Endothelial cell of umbilical vein (primary cell): ENCODE measurements around the gene PDE3B. TPM values are rescaled to one million over a fixed set of nuclear protein-coding genes. Genes with fewer than 3 reads are reported as not detected.
"Not testable (repeated sequence)": the region's sequence is repeated elsewhere in the genome, so short reads cannot be mapped to it uniquely, and the experiment has no call there.

Experiments used
- BruUV-seq: library from RNA; stranded (reverse); fragments of 400-500 nt; replicated peaks from 2 replicates; lab custom pipeline; 2021; lab: Mats Ljungman, UMichigan
- CTCF ChIA-PET: fragments of 300-600, 350-600 bp; sonication (Branson Sonifier 250); formaldehyde crosslinking; loops from one replicate; lab custom pipeline; 2021; ENCODE audit warnings: antibody characterized with exemption, inconsistent platforms; lab: Charles Lee
- POLR2A ChIA-PET: fragments of 300-600, 350-600 bp; sonication (Branson Sonifier 250); formaldehyde crosslinking; loops from one replicate; lab custom pipeline; 2021; ENCODE audit warnings: antibody characterized with exemption, inconsistent platforms; lab: Charles Lee
- DNase-seq: peaks from one replicate; pipeline ENCODE4 v3.0.0-alpha.2; 2011; ENCODE audit warnings: low read depth, low spot score
- FAIRE-seq: peaks from 2 replicates; lab custom pipeline; 2011; peaks lifted over from hg19 to GRCh38; lab: Jason Lieb, UNC
- H2AFZ ChIP-seq: 2 replicates; pipeline ENCODE4 v1.6.0; 2012; ENCODE audit warnings: low read depth, low read length, control low read depth, inconsistent platforms
- H3K27ac ChIP-seq: 2 replicates; pipeline ENCODE4 v1.5.1; 2011; ENCODE audit warnings: low read depth, mild to moderate bottlenecking, control low read depth, low read length, moderate library complexity; ENCODE audit not compliant: insufficient read depth
- H3K27me3 ChIP-seq, 2 experiments: 2 replicates each; pipeline versions ENCODE4 v1.6.0 to v1.6.1; 2011; ENCODE audit warnings: low read length in 2 of 2, mixed read lengths in 1 of 2; ENCODE audit not compliant: control insufficient read depth in 2 of 2, insufficient read depth in 2 of 2
- H3K36me3 ChIP-seq, 2 experiments: 2 replicates in 1 of 2; 3 replicates in 1 of 2; pipeline ENCODE4 v1.5.1; 2011; ENCODE audit warnings: low read length in 2 of 2, mild to moderate bottlenecking in 1 of 2, moderate library complexity in 1 of 2; ENCODE audit not compliant: control insufficient read depth in 2 of 2, insufficient read depth in 2 of 2; ENCODE audit errors: extremely low read depth in 1 of 2
- H3K4me1 ChIP-seq: 3 replicates; pipeline ENCODE4 v1.5.1; 2011; ENCODE audit warnings: mild to moderate bottlenecking, low read length; ENCODE audit not compliant: control insufficient read depth, insufficient read depth; ENCODE audit errors: extremely low read depth
- H3K4me2 ChIP-seq: 2 replicates; pipeline ENCODE4 v1.6.1; 2011; ENCODE audit warnings: low read length, control low read depth, mixed read lengths; ENCODE audit not compliant: insufficient read depth
- H3K4me3 ChIP-seq, 3 experiments: fragments of 200-600 bp in 1 of 3; sonication (generic), shearing (Covaris generic) in 1 of 3; replicated peaks in 1 of 3; 2 replicates each; pipeline ENCODE4 v1.5.1; 2011 to 2016; ENCODE audit warnings: control low read depth in 3 of 3, low read length in 3 of 3, mild to moderate bottlenecking in 2 of 3, inconsistent platforms in 1 of 3, low read depth in 1 of 3, moderate library complexity in 1 of 3; ENCODE audit not compliant: insufficient read depth in 1 of 3
- H3K79me2 ChIP-seq: 2 replicates; pipeline ENCODE4 v1.6.0; 2012; ENCODE audit warnings: low read length, inconsistent platforms; ENCODE audit not compliant: control insufficient read depth, insufficient read depth
- H3K9ac ChIP-seq: replicated peaks from 2 replicates; pipeline ENCODE3; 2011; ENCODE audit warnings: low read length, control low read depth; ENCODE audit not compliant: insufficient read depth; ENCODE audit errors: extremely low read depth
- H3K9me1 ChIP-seq: replicated peaks from 3 replicates; pipeline ENCODE4 v1.6.0; 2011; ENCODE audit warnings: mild to moderate bottlenecking, low read length; ENCODE audit not compliant: control insufficient read depth, insufficient read depth; ENCODE audit errors: extremely low read depth
- H3K9me3 ChIP-seq: replicated peaks from 2 replicates; pipeline ENCODE4 v1.5.1; 2012; ENCODE audit warnings: low read length, inconsistent platforms; ENCODE audit not compliant: control insufficient read depth, insufficient read depth
- H4K20me1 ChIP-seq: replicated peaks from 2 replicates; pipeline ENCODE3; 2011; ENCODE audit warnings: mild to moderate bottlenecking, low read length; ENCODE audit not compliant: control insufficient read depth, insufficient read depth; ENCODE audit errors: extremely low read depth
- EZH2 ChIP-seq: IDR thresholded peaks from 2 replicates; pipeline ENCODE4 v1.6.1; 2012; ENCODE audit warnings: borderline replicate concordance, low read depth, mild to moderate bottlenecking, moderate library complexity, low read length, inconsistent platforms; ENCODE audit not compliant: severe bottlenecking
- FOS ChIP-seq: IDR thresholded peaks from 2 replicates; pipeline ENCODE4 v1.6.1; 2011; ENCODE audit warnings: mild to moderate bottlenecking, low read length, moderate library complexity, borderline replicate concordance; ENCODE audit not compliant: insufficient read depth
- JUN ChIP-seq: IDR thresholded peaks from 2 replicates; pipeline ENCODE4 v1.6.1; 2011; ENCODE audit warnings: borderline replicate concordance, low read depth; ENCODE audit not compliant: insufficient read length, insufficient read depth
- POLR2AphosphoS5 ChIP-seq: IDR thresholded peaks from 2 replicates; pipeline ENCODE4 v1.6.1; 2012; ENCODE audit warnings: low read depth, mild to moderate bottlenecking, control low read depth, low read length, moderate library complexity; ENCODE audit not compliant: insufficient read depth
- dilution Hi-C: fragments of 300-500 bp; cut with MboI; formaldehyde crosslinking; loops from one replicate; pipeline ENCODE4 v1.15.0; 2019; ENCODE audit warnings: low sequenced_read_pairs; ENCODE audit not compliant: extremely low pct_ligation_motif_present
- intact Hi-C: fragments of 100-400 bp; cut with micrococcal nuclease; formaldehyde crosslinking; loops from one replicate; pipeline ENCODE4 v1.10.0; 2022
- polyA plus RNA-seq, 4 experiments: library from polyadenylated mRNA; depleted of rRNA in 3 of 4; stranded (reverse) in 3 of 4; unstranded in 1 of 4; fragments of >200 nt; gene quantifications; 2 replicates each; pipeline versions ENCODE4 v1.2.1 to v1.2.3, GENCODE V29; 2011 to 2012; ENCODE audit warnings: missing spikeins in 1 of 4
- total RNA-seq: library from RNA; stranded (reverse); gene quantifications from 2 replicates; pipeline ENCODE4 v1.2.3, GENCODE V29; 2021
- TF ChIP-seq, protein P1 (sequence below), 2 donors: IDR thresholded peaks; 1 replicate in 1 of 2; 2 replicates in 1 of 2; pipeline ENCODE4 v1.5.1; 2011; ENCODE audit warnings: low read length in 2 of 2, mild to moderate bottlenecking in 2 of 2, moderate library complexity in 2 of 2, control low read depth in 1 of 2, inconsistent platforms in 1 of 2, low read depth in 1 of 2; ENCODE audit not compliant: insufficient read depth in 1 of 2; ENCODE audit errors: extremely low read depth in 1 of 2
- TF ChIP-seq, protein P2 (sequence below): IDR thresholded peaks from 2 replicates; pipeline ENCODE4 v1.6.1; 2011; ENCODE audit not compliant: insufficient read depth, insufficient read length

The PDE3B gene
- total and polyA plus RNA-seq, 2 donors (not counting 3 experiments of a cell fraction or from before 2014, with no cell fraction given), result 0.26 to 1.9 TPM

DNA sequence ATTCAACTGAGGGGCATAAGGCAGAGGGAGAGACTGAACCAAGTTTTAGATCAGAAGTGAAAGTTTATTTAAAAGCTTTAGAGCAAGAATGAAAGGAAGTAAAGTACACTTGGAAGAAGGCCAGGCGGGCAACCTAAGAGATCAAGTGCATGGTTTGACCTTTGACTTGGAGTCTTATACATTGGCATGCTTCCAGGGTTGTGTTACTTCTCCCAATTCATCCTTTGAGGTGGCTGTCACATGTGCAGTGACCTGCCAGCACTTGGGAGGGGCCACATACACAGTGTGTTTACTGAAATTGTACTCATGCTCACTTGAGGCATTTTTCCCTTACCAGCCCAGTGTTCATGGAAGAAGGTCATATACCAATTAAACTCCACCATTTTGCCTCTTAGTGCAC, 218.1 kb downstream of the PDE3B start:
- TF ChIP-seq EZH2 (no peak), FOS (no peak), POLR2AphosphoS5 (no peak), JUN (no peak)
- TF ChIP-seq, protein P1, sequence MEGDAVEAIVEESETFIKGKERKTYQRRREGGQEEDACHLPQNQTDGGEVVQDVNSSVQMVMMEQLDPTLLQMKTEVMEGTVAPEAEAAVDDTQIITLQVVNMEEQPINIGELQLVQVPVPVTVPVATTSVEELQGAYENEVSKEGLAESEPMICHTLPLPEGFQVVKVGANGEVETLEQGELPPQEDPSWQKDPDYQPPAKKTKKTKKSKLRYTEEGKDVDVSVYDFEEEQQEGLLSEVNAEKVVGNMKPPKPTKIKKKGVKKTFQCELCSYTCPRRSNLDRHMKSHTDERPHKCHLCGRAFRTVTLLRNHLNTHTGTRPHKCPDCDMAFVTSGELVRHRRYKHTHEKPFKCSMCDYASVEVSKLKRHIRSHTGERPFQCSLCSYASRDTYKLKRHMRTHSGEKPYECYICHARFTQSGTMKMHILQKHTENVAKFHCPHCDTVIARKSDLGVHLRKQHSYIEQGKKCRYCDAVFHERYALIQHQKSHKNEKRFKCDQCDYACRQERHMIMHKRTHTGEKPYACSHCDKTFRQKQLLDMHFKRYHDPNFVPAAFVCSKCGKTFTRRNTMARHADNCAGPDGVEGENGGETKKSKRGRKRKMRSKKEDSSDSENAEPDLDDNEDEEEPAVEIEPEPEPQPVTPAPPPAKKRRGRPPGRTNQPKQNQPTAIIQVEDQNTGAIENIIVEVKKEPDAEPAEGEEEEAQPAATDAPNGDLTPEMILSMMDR (IDR thresholded peaks at IDR 0.05; ENCODE audit: extremely low read depth in 1 of 2, insufficient read depth in 1 of 2, low read depth in 1 of 2, low read length in 2 of 2), result no peak
- TF ChIP-seq, protein P2, sequence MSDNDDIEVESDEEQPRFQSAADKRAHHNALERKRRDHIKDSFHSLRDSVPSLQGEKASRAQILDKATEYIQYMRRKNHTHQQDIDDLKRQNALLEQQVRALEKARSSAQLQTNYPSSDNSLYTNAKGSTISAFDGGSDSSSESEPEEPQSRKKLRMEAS, result no peak
- Histone ChIP-seq H3K79me2 (no peaks in the 10 kb centered on the region), H3K27ac (no peak overlapping the region), H3K9ac (no peak overlapping the region), H3K9me3 (no peaks in the 10 kb centered on the region), H3K9me1 (no peaks in the 10 kb centered on the region), H3K36me3 (no peaks in the 10 kb centered on the region), H3K4me2 (no peak overlapping the region), H4K20me1 (no peaks in the 10 kb centered on the region), H2AFZ (no peak overlapping the region), H3K4me1 (no peaks in the 10 kb centered on the region), H3K27me3 (no peaks in the 10 kb centered on the region), H3K4me3 (no peak overlapping the region)
- POLR2A ChIA-PET, result no interaction called here
- BruUV-seq, result no TSS peak
- intact Hi-C loops, result no loop called here
- dilution Hi-C loops, result no loop called here
- FAIRE-seq, result peak; percentile 42
- no peak for DNase-seq
- CTCF ChIA-PET, result interaction anchor here (2.1 to 2.4 kb wide), 2 partner anchors 30 to 47 kb away, joined by 5 to 15 read pairs; partner anchors contain the start of gene CYP2R1

DNA sequence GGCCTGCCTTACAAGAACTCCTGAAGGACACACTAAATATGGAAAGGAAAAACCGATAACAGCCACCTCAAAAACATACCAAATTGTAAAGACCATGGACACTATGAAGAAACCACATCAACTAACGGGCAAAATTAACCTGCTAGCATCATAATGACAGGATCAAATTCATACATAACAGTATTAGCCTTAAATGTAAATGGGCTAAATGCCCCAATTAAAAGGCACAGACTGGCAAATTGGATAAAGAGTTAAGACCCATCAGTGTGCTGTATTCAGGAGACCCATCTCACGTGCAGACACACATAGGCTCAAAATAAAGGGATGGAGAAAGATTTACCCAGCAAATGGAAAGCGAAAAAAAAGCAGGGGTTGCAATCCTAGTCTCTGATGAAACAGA, 220.2 kb downstream of the PDE3B start:
- FAIRE-seq, POLR2A ChIA-PET, H4K20me1 ChIP-seq, intact Hi-C loops, H3K4me3 ChIP-seq, H3K4me1 ChIP-seq, H3K9me1 ChIP-seq, dilution Hi-C loops, H3K27me3 ChIP-seq, BruUV-seq, H3K4me2 ChIP-seq, CTCF ChIA-PET, H3K9me3 ChIP-seq, DNase-seq, H2AFZ ChIP-seq, H3K79me2 ChIP-seq, H3K36me3 ChIP-seq, H3K9ac ChIP-seq, H3K27ac ChIP-seq: not testable (repeated sequence)
